Mucosa of descending colon (tissue), 3 donors: ENCODE measurements around the gene C14orf132. TPM values are rescaled to one million over a fixed set of nuclear protein-coding genes. Genes with fewer than 3 reads are reported as not detected.
A peak's percentile ranks its signal among the peaks of the same experiment; 100 is the strongest.

Source experiments
- ATAC-seq: fragments of 200-7000 bp; cut with Tn5 transposase; one replicate; pipeline ENCODE4 v1.9.1; 2020; ENCODE audit warnings: mild to moderate bottlenecking, moderate library complexity
- DNase-seq, 3 donors: peaks; one replicate each; pipeline ENCODE4 v3.0.0-alpha.2; 2020
- H3K36me3 ChIP-seq: fragments of 200-600 bp; one replicate; pipeline ENCODE4 v1.8.0; 2021; ENCODE audit warnings: low read depth, mild to moderate bottlenecking
- H3K4me1 ChIP-seq: fragments of 200-600 bp; one replicate; pipeline ENCODE4 v1.8.0; 2021; ENCODE audit warnings: low read depth, mild to moderate bottlenecking
- H3K4me3 ChIP-seq: fragments of 200-600 bp; one replicate; pipeline ENCODE4 v1.8.0; 2021; ENCODE audit warnings: mild to moderate bottlenecking
- H3K9me3 ChIP-seq: fragments of 200-600 bp; one replicate; pipeline ENCODE4 v1.8.0; 2021; ENCODE audit warnings: mild to moderate bottlenecking
- CTCF ChIP-seq: fragments of 200-600 bp; IDR thresholded peaks from one replicate; pipeline ENCODE4 v1.8.0; 2022; ENCODE audit warnings: antibody characterized with exemption, mild to moderate bottlenecking
- intact Hi-C, 2 donors: fragments of 100-400 bp; cut with DNase I in 1 of 2; cut with micrococcal nuclease in 1 of 2; formaldehyde crosslinking; loops; one replicate each; pipeline versions ENCODE4 v1.11.0 to v1.11.1; 2022; cut with DNase I, micrococcal nuclease
- total RNA-seq, 3 donors: library from RNA; stranded (reverse); fragmentation: NEBNext Ultra II Directional in 2 of 3; extraction: Animal tissue kit (Norgen Biotek cat#: 25700) in 2 of 3; gene quantifications; one replicate each; pipeline versions ENCODE4 v1.2.1 to v1.2.4, GENCODE V29; 2021 to 2023
- donor health status: DM: no; HTN: no; CAD: no; lungs with moderate emphysema.
- donor health status: DM: no; HTN: no; CAD: no.
- donor health status: DM: no; HTN: yes; CAD: no.

The C14orf132 gene
- total RNA-seq, 3 donors from 2014 or later = 1.8 to 21.8 (median 4.9) TPM

- TF ChIP-seq CTCF = no peak
- no peaks in the 10 kb centered on the region for H3K36me3 ChIP-seq
- H3K4me1 ChIP-seq = no peaks in the 10 kb centered on the region
- no peaks in the 10 kb centered on the region for H3K9me3 ChIP-seq
- H3K4me3 ChIP-seq = no peak overlapping the region
- no peak for DNase-seq
- no peak for ATAC-seq
- intact Hi-C loops = loop anchor here (5.0 to 10.0 kb wide), 2 partner anchors 100 to 183 kb away; no protein-coding TSS in a partner anchor
These were observed 55.5 kb downstream of the C14orf132 start for GRCh38 chr14:96094656-96095055.

- no peak for DNase-seq
These were observed 55.9 kb downstream of the C14orf132 start for GRCh38 chr14:96095058-96095457.

GRCh38 chr14:96095581-96096476 lies 56.7 kb downstream of the C14orf132 start:
- Histone ChIP-seq H3K4me3 (no peak overlapping the region), H3K9me3 (no peaks in the 10 kb centered on the region), H3K36me3 (no peaks in the 10 kb centered on the region), H3K4me1 (no peaks in the 10 kb centered on the region)
- peak in 2 of 3 donors; percentile 23 to 35 for DNase-seq
- intact Hi-C loops = loop anchor here (5.0 to 10.0 kb wide), 2 partner anchors 101 to 181 kb away; no protein-coding TSS in a partner anchor
- no peak for TF ChIP-seq CTCF
- peak; percentile 41 for ATAC-seq

More at GRCh38 chr14:96095058-96095457, 55.9 kb downstream of the C14orf132 start:
- intact Hi-C loops = loop anchor here (5.0 to 10.0 kb wide), 2 partner anchors 100 to 182 kb away; no protein-coding TSS in a partner anchor
- Histone ChIP-seq H3K4me1 (no peaks in the 10 kb centered on the region), H3K36me3 (no peaks in the 10 kb centered on the region), H3K4me3 (no peak overlapping the region), H3K9me3 (no peaks in the 10 kb centered on the region)
- no peak for TF ChIP-seq CTCF
- no peak for ATAC-seq

- no peak for TF ChIP-seq CTCF
- Histone ChIP-seq H3K4me1 (no peaks in the 10 kb centered on the region), H3K36me3 (no peaks in the 10 kb centered on the region), H3K9me3 (no peaks in the 10 kb centered on the region), H3K4me3 (no peak overlapping the region)
- ATAC-seq (no peak), DNase-seq (no peak)
- intact Hi-C loops = loop anchor here (5.0 to 10.0 kb wide), 2 partner anchors 102 to 180 kb away; no protein-coding TSS in a partner anchor
These were observed 57.8 kb downstream of the C14orf132 start for GRCh38 chr14:96096639-96097610.

GRCh38 chr14:96097752-96098151 lies 58.6 kb downstream of the C14orf132 start:
- TF ChIP-seq CTCF = no peak
- ATAC-seq = no peak
- no peak for DNase-seq
- intact Hi-C loops = loop anchor here (5.0 to 10.0 kb wide), 2 partner anchors 103 to 180 kb away; no protein-coding TSS in a partner anchor
- no peaks in the 10 kb centered on the region for H3K9me3 ChIP-seq
- H3K36me3 ChIP-seq = no peaks in the 10 kb centered on the region
- H3K4me3 ChIP-seq = no peak overlapping the region
- H3K4me1 ChIP-seq = no peaks in the 10 kb centered on the region
